Dendritic cell treated with granulocyte-macrophage colony-stimulating factor and Interleukin-4, amounts not matched to agents 40 ng/mL and 50 ng/mL, for 4 days (primary cell): Measurements from ENCODE around the gene TLE3.

Source experiments
- H3K27ac Mint-ChIP-seq: one replicate; pipeline ENCODE4 v1.8.0; 2022; ENCODE audit warnings: mild to moderate bottlenecking, mixed read lengths
- H3K27me3 Mint-ChIP-seq: one replicate; pipeline ENCODE4 v1.8.0; 2022; ENCODE audit warnings: mild to moderate bottlenecking, mixed read lengths
- H3K36me3 Mint-ChIP-seq: one replicate; pipeline ENCODE4 v1.8.0; 2022; ENCODE audit warnings: low read depth, mixed read lengths
- H3K4me1 Mint-ChIP-seq: one replicate; pipeline ENCODE4 v1.8.0; 2022; ENCODE audit warnings: low read depth, mixed read lengths
- H3K4me3 Mint-ChIP-seq: one replicate; pipeline ENCODE4 v1.8.0; 2022; ENCODE audit warnings: mild to moderate bottlenecking, moderate library complexity, mixed read lengths
- H3K9me3 Mint-ChIP-seq: one replicate; pipeline ENCODE4 v1.8.0; 2022; ENCODE audit warnings: mixed read lengths
- intact Hi-C: fragments of 100-400 bp; cut with micrococcal nuclease; formaldehyde crosslinking; loops from one replicate; pipeline ENCODE4 v1.15.0; 2022

Gene TLE3

DNA sequence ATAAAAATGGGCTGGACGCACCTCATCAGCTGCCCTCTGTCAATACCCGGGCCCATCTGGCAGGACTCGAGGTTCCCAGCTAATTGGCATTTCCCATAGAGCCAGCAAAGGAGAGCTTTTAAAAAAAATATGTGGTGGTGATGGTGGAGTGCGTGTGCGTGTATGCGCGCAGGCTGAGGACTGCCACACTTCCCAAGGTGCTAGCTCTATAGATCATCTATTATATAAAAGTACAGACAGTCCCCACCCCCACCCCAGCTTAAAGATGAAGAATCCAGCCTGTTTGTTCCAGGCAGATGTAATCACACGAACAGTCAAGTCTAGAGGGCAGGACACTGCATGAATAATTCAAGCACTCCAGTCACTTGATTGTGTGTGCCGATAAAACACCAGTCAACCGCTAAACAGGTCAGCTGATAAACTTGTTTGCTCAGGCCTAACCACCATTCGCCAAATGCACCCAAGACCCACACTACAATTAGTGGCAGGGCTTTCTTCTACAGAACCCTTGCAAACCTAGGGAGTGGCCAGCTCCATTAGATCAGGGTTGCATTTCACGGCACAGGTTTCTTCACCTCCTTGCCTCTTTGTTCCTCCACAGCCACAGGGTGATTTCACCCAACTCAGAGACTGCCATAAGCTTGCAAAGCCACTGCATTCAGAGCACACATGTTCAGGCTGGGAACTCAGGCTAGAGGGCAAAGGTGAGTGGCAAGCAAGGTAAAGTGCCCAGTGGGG lies 5.8 kb downstream of the TLE3 start:
- H3K27me3 Mint-ChIP-seq, result peaks cover 13% of the 10 kb centered on the region
- H3K4me3 Mint-ChIP-seq, result no peak overlapping the region
- no peaks in the 10 kb centered on the region for H3K9me3 Mint-ChIP-seq
- H3K4me1 Mint-ChIP-seq, result peaks cover 89% of the 10 kb centered on the region
- H3K27ac Mint-ChIP-seq, result peak overlapping the region; percentile 32
- H3K36me3 Mint-ChIP-seq, result peaks cover 93% of the 10 kb centered on the region
- intact Hi-C loops, result loop anchor here (10.0 kb wide), 1 partner anchor 517 kb away; no protein-coding TSS in a partner anchor

DNA sequence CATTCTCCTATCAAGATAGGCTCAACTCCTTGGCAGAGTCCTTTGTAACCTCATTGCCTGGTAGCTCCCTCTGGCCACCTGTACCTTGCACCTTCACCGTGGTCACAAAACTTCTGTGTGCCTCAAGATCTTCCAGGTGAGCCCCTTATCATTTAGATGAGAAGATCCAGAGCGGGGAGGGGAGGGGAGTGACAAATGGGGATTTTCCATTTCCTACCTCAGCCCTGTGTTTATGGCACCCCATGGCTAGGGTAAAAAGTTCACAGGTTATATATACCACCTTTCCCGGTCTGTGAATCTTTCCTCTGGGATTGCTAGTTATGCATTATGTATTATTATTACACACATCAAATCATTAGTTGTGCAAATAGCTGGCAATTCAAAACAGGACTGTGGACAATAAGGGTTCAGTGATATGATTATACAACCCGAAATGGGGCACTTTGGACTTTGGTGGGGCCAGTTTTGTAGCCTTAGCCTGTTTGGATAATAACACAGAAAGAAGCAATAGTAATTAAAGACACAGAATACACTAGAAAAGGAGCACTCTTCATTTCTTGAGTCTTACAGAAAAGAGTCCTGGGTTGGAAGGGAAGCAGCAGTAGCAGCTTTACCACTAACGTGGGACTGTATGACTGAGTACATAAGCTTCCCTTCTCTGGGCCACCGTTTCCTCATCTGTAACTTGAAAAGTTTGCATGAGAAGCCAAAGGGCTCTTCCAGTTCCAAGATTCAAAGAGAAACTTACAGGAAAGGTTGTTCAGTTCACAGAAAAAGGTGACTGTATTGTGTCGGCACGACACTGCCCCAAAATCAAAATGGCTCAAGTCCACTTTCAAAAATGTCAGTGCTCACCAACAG lies 7.1 kb downstream of the TLE3 start:
- H3K9me3 Mint-ChIP-seq, result no peaks in the 10 kb centered on the region
- peak overlapping the region; percentile 32 for H3K27ac Mint-ChIP-seq
- intact Hi-C loops, result loop anchor here (10.0 kb wide), 1 partner anchor 516 kb away; no protein-coding TSS in a partner anchor
- peaks cover 92% of the 10 kb centered on the region for H3K36me3 Mint-ChIP-seq
- H3K4me1 Mint-ChIP-seq, result peaks cover 100% of the 10 kb centered on the region
- no peak overlapping the region for H3K4me3 Mint-ChIP-seq
- peaks cover 13% of the 10 kb centered on the region for H3K27me3 Mint-ChIP-seq

DNA sequence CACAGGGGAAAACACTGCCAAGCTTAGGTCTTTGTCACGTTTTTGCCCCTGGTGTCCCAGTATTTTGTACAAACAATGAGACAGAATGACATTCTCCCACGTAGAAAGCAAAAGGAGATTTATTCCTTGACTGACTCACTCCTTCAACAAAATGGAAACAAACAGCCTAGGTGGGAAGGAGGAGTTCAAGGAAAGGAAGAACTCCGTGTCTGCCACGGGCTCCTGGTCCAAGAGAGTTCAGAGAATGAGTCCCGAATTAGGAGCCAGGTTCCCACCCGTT lies 8.1 kb downstream of the TLE3 start:
- Mint-ChIP-seq H3K4me1 (peaks cover 97% of the 10 kb centered on the region), H3K27ac (no peak overlapping the region), H3K9me3 (no peaks in the 10 kb centered on the region), H3K27me3 (peaks cover 7% of the 10 kb centered on the region), H3K4me3 (no peak overlapping the region), H3K36me3 (peaks cover 94% of the 10 kb centered on the region)
- intact Hi-C loops, result no loop called here

DNA sequence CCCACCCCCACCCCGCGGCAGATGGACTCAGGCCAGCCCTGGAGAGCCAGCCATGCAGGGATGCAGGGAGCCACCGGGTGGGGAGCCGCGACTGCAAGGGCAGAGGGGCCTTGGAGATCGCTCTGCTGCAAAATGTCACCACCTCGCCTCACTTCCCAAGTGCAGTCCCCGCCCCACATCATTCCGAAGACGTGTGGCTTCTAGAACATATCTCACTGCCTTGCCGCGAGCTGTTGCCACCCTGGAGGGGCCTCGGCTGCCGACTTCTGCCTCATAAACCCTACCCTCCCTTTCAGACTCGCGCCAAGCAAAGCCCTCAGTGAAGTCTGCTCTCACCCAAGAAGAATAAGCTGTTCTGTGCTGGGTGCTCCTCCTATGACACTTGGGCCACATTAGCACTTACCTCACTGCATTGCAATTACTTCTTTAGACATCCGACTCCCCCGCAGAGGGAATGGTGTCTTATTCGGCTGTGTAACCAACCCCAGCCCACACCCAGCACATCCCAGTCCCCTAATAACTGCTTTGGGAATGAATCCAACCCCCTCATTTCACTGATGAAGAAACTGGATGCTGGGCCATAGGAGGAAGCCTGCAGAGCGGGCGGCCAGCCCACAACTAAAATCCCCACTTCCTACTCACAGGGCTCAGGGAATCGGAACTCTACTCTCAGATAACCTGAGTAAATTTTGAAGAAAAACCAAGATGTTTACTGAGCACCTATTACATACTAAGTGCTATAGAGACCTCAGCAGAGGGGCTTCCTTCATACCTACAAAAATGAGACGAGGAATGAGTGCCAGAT lies 8.6 kb downstream of the TLE3 start:
- Mint-ChIP-seq H3K4me3 (no peak overlapping the region), H3K36me3 (peaks cover 94% of the 10 kb centered on the region), H3K9me3 (no peaks in the 10 kb centered on the region), H3K27me3 (peaks cover 5% of the 10 kb centered on the region), H3K27ac (no peak overlapping the region), H3K4me1 (peaks cover 92% of the 10 kb centered on the region)
- intact Hi-C loops, result no loop called here

DNA sequence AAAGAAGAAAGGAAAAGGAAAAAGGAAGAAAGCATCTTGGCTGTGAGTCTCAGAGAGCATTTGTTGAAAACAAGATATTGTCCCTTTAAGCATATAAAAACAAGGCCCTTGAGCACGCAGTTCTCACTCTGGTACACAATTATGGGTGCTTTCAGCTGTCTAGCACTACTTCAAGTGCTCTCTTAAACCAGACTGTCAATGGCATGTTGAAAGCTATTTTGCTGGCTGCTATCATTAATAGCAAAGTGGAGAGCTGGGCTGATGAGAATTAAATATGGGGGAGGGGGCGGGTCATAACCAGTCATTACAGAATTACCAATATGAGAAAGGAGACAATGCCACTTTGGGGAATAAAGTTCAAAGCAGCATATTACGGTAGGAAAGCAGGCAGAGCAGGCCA lies 9.3 kb downstream of the TLE3 start:
- intact Hi-C loops, result no loop called here
- Mint-ChIP-seq H3K27ac (no peak overlapping the region), H3K4me1 (peaks cover 85% of the 10 kb centered on the region), H3K36me3 (peaks cover 95% of the 10 kb centered on the region), H3K9me3 (no peaks in the 10 kb centered on the region), H3K27me3 (peaks cover 5% of the 10 kb centered on the region), H3K4me3 (no peak overlapping the region)

DNA sequence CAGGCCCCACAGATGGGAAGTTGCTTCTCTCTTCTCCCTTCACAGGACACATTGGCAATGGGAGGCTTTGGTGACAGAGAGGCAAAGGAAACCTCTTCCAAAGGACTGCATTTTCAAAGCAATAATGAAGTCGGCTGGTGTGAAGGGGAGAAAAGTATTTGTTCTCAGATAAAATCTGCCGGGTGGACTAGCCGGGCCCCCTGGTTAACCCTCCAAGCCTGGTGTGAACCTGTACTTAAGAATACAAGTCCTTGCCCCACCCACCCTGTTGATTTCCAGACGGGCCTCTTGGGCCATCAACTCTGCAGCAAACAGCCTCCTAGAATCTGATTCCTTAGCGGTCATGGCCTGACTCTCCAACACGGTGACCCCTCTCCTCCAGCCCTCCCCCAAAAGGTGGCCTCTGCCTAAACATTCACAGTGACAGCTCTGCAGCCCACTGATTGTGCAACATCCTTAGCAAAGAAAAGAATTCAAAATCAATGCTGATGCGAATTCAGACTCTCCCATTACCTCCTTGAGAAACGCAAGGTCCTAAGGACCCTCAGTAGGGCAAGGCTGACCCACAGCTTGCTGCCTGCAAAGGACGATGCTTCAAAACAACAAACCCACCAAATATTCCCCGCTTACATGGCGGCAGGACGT lies 9.9 kb downstream of the TLE3 start:
- intact Hi-C loops, result no loop called here
- peaks cover 4% of the 10 kb centered on the region for H3K27me3 Mint-ChIP-seq
- H3K9me3 Mint-ChIP-seq, result no peaks in the 10 kb centered on the region
- H3K4me1 Mint-ChIP-seq, result peaks cover 79% of the 10 kb centered on the region
- peaks cover 95% of the 10 kb centered on the region for H3K36me3 Mint-ChIP-seq
- H3K4me3 Mint-ChIP-seq, result no peak overlapping the region
- no peak overlapping the region for H3K27ac Mint-ChIP-seq

DNA sequence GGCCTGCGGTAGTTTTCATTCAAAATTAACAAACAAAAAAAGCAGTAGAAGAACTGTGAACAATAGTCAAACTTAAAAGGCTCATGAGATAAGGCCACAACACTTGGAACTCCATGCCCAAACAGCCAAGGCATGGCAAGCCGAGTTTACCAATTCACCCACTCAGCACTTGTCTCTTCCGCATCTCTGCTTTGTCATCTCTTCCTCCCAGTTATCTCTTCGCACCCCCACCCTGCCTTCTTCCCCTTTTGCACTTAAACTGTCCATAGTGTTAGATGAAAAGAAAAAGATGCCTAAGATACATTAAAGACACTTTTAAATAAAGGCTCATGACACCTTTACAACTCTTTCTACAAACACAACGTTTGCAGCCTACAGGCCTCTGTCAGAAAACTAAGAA lies 11.1 kb downstream of the TLE3 start:
- no peaks in the 10 kb centered on the region for H3K27me3 Mint-ChIP-seq
- no peak overlapping the region for H3K4me3 Mint-ChIP-seq
- intact Hi-C loops, result no loop called here
- H3K36me3 Mint-ChIP-seq, result peaks cover 95% of the 10 kb centered on the region
- peak overlapping the region; percentile 40 for H3K27ac Mint-ChIP-seq
- H3K9me3 Mint-ChIP-seq, result no peaks in the 10 kb centered on the region
- H3K4me1 Mint-ChIP-seq, result peaks cover 67% of the 10 kb centered on the region

DNA sequence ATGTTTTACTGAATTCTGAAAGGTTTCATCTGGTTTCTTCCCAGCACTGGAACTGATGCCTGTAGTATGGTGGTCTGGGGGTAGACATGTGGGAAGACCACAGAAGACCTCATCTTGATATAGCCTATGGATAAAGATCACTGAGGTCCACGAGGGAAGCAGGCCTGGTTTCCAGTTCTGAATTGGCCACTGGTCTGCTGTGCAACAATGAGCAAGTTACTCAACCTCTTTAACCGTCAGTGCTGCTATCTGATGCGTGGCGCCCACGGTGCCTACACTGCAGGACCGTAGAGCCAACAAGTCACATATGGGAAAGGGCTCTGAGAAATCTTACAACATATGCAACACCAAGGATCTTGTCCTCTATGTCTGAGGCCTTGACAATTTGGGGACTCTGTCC lies 13.3 kb downstream of the TLE3 start:
- Mint-ChIP-seq H3K27me3 (no peaks in the 10 kb centered on the region), H3K4me1 (peaks cover 45% of the 10 kb centered on the region), H3K9me3 (no peaks in the 10 kb centered on the region), H3K4me3 (no peak overlapping the region), H3K36me3 (peaks cover 97% of the 10 kb centered on the region), H3K27ac (no peak overlapping the region)
- intact Hi-C loops, result no loop called here

DNA sequence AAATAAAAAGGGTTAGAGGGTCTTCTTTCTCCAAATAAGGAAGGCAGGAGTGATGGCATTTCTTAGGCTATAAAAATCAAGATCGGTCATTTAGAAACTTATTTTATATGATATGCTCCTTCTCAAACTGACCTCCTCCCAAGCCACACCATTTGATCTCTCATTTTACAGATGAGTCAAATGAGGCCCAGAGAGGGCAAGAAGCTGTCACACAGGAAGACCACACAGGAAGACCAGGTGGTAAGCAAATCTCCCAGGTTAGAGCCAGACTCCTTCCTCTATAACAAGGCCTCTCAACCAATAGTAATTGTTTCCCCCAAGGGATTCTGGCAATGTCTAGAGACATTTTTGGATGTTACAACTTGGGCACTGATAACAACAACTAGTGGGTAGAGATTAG lies 13.8 kb downstream of the TLE3 start:
- H3K27me3 Mint-ChIP-seq, result no peaks in the 10 kb centered on the region
- no peaks in the 10 kb centered on the region for H3K9me3 Mint-ChIP-seq
- H3K36me3 Mint-ChIP-seq, result peaks cover 97% of the 10 kb centered on the region
- H3K4me1 Mint-ChIP-seq, result peaks cover 40% of the 10 kb centered on the region
- intact Hi-C loops, result no loop called here
- no peak overlapping the region for H3K27ac Mint-ChIP-seq
- H3K4me3 Mint-ChIP-seq, result no peak overlapping the region

DNA sequence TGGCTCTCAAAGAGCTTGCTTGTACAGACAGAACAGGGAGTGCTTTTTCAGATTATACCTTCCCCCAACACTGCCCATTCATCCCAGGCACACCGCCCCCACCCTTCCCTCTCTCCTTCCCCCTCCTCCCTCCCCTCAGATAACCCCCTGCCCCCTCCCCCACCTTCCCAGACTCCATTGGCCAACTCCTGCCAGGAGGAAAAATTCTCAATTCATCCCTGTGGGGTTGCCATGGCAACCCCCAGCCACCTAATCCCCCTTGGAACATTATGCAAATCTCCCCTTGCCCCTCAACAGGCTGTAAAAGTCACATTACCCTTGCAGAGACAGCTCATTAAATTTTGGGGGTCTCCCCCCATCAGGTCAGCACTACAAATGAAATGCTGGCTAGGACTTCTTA lies 14.3 kb downstream of the TLE3 start:
- Mint-ChIP-seq H3K27ac (no peak overlapping the region), H3K36me3 (peaks cover 97% of the 10 kb centered on the region), H3K4me1 (peaks cover 35% of the 10 kb centered on the region), H3K27me3 (no peaks in the 10 kb centered on the region), H3K9me3 (no peaks in the 10 kb centered on the region), H3K4me3 (no peak overlapping the region)
- intact Hi-C loops, result no loop called here

DNA sequence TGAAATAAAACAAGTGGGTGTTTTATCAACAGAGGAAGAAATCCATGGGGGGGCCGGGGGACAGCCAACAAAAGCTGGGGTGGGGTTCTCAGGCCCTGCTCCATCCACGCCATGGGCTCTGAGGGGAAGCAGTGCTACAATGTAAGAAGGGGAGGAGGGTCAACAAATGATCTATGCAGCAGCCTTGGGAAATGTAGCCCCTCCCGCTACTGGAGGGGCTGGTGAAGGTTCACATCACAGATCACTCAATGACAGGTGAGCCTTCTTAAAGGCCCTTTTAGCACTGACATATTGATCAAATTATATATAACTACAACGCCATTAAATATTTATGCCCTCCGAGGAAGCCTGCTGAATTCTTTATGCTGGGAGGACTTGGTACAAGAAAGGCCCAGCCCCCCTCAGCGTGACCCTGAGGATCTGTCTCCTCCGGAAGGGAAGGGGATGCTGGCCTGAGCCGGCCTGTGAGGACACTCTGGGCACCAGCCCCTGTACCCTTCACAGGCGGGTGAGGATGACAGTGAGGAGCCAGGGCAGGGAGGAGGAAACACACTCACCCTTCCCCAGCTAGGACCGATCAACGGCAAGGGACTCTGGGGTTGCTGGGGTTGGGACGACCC lies 15.3 kb downstream of the TLE3 start:
- peaks cover 96% of the 10 kb centered on the region for H3K36me3 Mint-ChIP-seq
- peaks cover 25% of the 10 kb centered on the region for H3K4me1 Mint-ChIP-seq
- H3K27me3 Mint-ChIP-seq, result no peaks in the 10 kb centered on the region
- no peak overlapping the region for H3K4me3 Mint-ChIP-seq
- no peaks in the 10 kb centered on the region for H3K9me3 Mint-ChIP-seq
- no peak overlapping the region for H3K27ac Mint-ChIP-seq
- intact Hi-C loops, result no loop called here

DNA sequence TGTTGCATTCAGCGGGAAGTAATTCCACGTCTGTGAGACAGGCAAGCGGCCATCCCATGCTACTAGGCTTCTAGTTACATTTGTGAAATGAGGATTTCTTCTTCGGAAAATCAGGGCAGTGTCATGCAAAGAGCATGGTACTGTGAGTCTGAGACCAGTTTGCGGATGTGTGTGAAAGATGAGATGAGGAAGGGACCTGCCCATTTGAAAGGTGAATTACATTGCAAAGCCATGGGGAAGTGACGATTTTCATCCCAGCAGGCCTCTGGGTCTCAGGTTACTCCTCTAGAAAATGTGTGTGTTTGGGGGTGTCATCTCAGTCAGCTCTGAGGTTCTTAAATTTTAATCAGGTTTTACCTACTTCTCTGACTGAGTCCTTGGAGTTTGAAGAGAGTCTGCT lies 16.1 kb downstream of the TLE3 start:
- Mint-ChIP-seq H3K27ac (no peak overlapping the region), H3K4me1 (peaks cover 17% of the 10 kb centered on the region), H3K4me3 (no peak overlapping the region), H3K27me3 (no peaks in the 10 kb centered on the region), H3K9me3 (no peaks in the 10 kb centered on the region), H3K36me3 (peaks cover 93% of the 10 kb centered on the region)
- intact Hi-C loops, result no loop called here

DNA sequence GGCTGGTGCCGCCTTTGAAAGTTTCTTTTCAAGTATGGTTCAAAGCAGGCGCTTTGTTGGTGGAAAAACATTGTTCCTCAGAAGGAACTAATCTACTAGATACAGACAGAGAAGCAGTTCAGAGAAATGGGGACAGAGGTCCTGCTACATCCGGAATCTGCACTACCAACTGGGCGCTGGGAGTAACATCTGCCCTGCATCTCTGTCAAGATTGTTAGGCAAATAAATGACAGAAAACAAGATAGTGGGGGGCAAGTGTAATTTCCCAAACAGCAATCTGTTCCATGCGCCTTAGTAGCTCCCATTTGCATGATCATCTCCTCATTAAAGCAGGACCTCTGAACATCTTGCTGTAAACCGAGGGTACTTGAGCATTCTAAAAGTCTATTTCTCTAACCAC lies 17.4 kb downstream of the TLE3 start:
- no peaks in the 10 kb centered on the region for H3K27me3 Mint-ChIP-seq
- H3K9me3 Mint-ChIP-seq, result no peaks in the 10 kb centered on the region
- H3K4me1 Mint-ChIP-seq, result peaks cover 4% of the 10 kb centered on the region
- peaks cover 94% of the 10 kb centered on the region for H3K36me3 Mint-ChIP-seq
- H3K27ac Mint-ChIP-seq, result no peak overlapping the region
- intact Hi-C loops, result no loop called here
- no peak overlapping the region for H3K4me3 Mint-ChIP-seq
